Measurements from ENCODE around the gene CPM. TPM values are rescaled to one million over a fixed set of nuclear protein-coding genes. Genes with fewer than 3 reads are reported as not detected.

The CPM gene
- total RNA-seq, 1 donor from 2014 or later = 0.67 TPM

GRCh38 chr12:68832504-68832867, 100.5 kb downstream of the CPM start:
- Mint-ChIP-seq H3K4me3 (ENCODE audit: unreplicated experiment) (no peak overlapping the region), H3K36me3 (ENCODE audit: low read depth) (peaks cover 26% of the 10 kb centered on the region), H3K9me3 (ENCODE audit: low read depth) (no peaks in the 10 kb centered on the region), H3K27me3 (ENCODE audit: low read depth) (no peaks in the 10 kb centered on the region), H3K4me1 (ENCODE audit: low read depth) (peaks cover 13% of the 10 kb centered on the region), H3K27ac (ENCODE audit: unreplicated experiment) (no peak overlapping the region)
- TF ChIP-seq CTCF (IDR thresholded peaks at IDR 0.05) = no peak
- no peak for DNase-seq (ENCODE audit: low spot score)

DNA sequence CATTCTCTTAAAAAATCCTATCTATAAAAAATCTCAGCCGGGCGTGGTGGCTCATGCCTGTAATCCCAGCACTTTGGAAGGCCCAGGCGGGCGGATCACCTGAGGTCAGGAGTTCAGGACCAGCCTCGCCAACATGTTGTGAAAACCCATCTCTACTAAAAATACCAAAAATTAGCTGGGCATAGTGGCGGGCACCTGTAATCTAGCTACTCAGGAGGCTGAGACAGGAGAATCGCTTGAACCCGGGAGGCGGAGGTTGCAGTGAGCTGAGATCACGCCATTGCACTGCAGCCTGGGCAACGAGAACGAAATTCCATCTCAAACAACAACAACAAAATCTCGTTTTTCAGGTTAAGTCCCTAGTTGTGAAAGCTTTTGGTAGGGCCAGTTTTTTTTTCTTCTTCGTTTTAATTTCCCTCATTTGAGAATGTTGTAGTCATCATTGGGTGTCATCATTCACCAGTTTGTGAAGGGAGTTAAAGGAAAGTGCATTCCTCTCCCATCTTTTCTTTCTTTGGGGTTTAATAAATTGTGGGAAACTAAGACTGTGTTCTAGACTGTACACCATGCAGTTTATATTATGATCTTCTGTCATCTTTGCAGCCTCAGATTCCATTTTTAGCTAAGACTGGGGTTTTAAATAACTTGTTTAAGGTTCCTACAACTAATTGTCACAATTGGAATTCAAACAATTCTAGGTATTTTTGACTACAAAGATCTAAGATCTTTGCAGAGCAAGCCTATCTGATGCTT, 101.0 kb downstream of the CPM start:
- H3K4me3 Mint-ChIP-seq (ENCODE audit: unreplicated experiment) = no peak overlapping the region
- no peaks in the 10 kb centered on the region for H3K27me3 Mint-ChIP-seq (ENCODE audit: low read depth)
- TF ChIP-seq CTCF (IDR thresholded peaks at IDR 0.05) = no peak
- DNase-seq (ENCODE audit: low spot score) = no peak
- no peaks in the 10 kb centered on the region for H3K9me3 Mint-ChIP-seq (ENCODE audit: low read depth)
- H3K4me1 Mint-ChIP-seq (ENCODE audit: low read depth) = peaks cover 16% of the 10 kb centered on the region
- peaks cover 24% of the 10 kb centered on the region for H3K36me3 Mint-ChIP-seq (ENCODE audit: low read depth)
- no peak overlapping the region for H3K27ac Mint-ChIP-seq (ENCODE audit: unreplicated experiment)

- Mint-ChIP-seq H3K9me3 (ENCODE audit: low read depth) (no peaks in the 10 kb centered on the region), H3K4me1 (ENCODE audit: low read depth) (peaks cover 16% of the 10 kb centered on the region), H3K27me3 (ENCODE audit: low read depth) (no peaks in the 10 kb centered on the region), H3K36me3 (ENCODE audit: low read depth) (peaks cover 23% of the 10 kb centered on the region), H3K4me3 (ENCODE audit: unreplicated experiment) (no peak overlapping the region), H3K27ac (ENCODE audit: unreplicated experiment) (no peak overlapping the region)
- DNase-seq (ENCODE audit: low spot score) = no peak
- TF ChIP-seq CTCF (IDR thresholded peaks at IDR 0.05) = no peak
Observed at GRCh38 chr12:68831272-68831671, 101.7 kb downstream of the CPM start.

DNA sequence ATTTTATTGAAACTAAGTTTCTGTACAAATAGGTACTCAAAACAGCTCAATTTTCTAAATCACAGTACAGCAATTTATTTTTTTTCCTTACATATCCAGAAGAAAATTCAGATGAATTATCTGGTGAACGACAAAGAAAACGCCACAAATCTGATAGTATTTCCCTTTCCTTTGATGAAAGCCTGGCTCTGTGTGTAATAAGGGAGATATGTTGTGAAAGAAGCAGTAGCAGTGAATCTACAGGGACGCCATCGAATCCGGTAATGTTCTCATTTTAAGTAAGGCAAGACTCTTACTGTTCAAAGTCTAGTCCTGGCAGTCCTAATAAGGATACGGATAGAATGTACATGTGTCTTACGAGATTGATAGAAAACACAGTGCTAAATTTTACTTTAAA, 104.3 kb downstream of the CPM start:
- Mint-ChIP-seq H3K27ac (ENCODE audit: unreplicated experiment) (peak overlapping the region; percentile 3), H3K27me3 (ENCODE audit: low read depth) (no peaks in the 10 kb centered on the region), H3K4me1 (ENCODE audit: low read depth) (peaks cover 24% of the 10 kb centered on the region), H3K9me3 (ENCODE audit: low read depth) (no peaks in the 10 kb centered on the region), H3K4me3 (ENCODE audit: unreplicated experiment) (no peak overlapping the region), H3K36me3 (ENCODE audit: low read depth) (peaks cover 30% of the 10 kb centered on the region)
- TF ChIP-seq CTCF (IDR thresholded peaks at IDR 0.05) = no peak
- no peak for DNase-seq (ENCODE audit: low spot score)

GRCh38 chr12:68827895-68828671, 104.9 kb downstream of the CPM start:
- no peaks in the 10 kb centered on the region for H3K9me3 Mint-ChIP-seq (ENCODE audit: low read depth)
- H3K4me3 Mint-ChIP-seq (ENCODE audit: unreplicated experiment) = no peak overlapping the region
- H3K27me3 Mint-ChIP-seq (ENCODE audit: low read depth) = no peaks in the 10 kb centered on the region
- no peak for DNase-seq (ENCODE audit: low spot score)
- H3K27ac Mint-ChIP-seq (ENCODE audit: unreplicated experiment) = no peak overlapping the region
- peaks cover 29% of the 10 kb centered on the region for H3K4me1 Mint-ChIP-seq (ENCODE audit: low read depth)
- TF ChIP-seq CTCF (IDR thresholded peaks at IDR 0.05) = no peak
- peaks cover 34% of the 10 kb centered on the region for H3K36me3 Mint-ChIP-seq (ENCODE audit: low read depth)
